Thyroid gland (tissue), 4 donors: ENCODE measurements around the gene EDAR.

ENCODE experiments used
- POLR2A ChIP-seq, 2 donors: fragments of 450-650 bp; IDR thresholded peaks; one replicate each; pipeline ENCODE4 v1.6.1; 2017; ENCODE audit warnings: antibody characterized with exemption in 2 of 2, mild to moderate bottlenecking in 2 of 2, moderate library complexity in 1 of 2
- TF ChIP-seq, protein P1 (sequence below), 6 experiments: fragments of 200-600 bp in 3 of 6; fragments of 450-650 bp in 3 of 6; sonication (generic) in 3 of 6; IDR thresholded peaks; one replicate each; pipeline ENCODE4 v1.5.1; 2016 to 2019; ENCODE audit warnings: antibody characterized with exemption in 6 of 6, mild to moderate bottlenecking in 2 of 6, inconsistent platforms in 1 of 6, moderate library complexity in 1 of 6

DNA sequence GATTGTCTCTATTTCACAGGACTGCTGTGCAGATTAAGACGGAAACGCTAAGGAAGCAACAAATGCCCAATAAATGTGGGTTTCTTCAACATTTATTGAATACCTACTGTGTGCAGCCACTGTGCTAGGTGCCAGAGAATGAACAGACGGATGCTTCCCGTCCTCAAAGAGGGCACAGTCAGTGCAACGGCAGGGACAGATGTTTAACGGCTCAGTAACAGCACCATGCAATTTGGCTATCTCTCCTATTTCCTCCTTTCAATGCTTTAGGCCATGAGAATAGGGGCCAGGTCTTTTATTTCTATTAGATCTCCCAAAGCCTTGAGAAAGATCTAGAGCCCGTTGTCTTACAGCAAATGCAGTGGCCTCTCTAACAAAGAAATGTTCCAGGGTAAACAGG is 7.2 kb downstream of the EDAR start:
- TF ChIP-seq POLR2A (IDR thresholded peaks at IDR 0.05), result no peak
- TF ChIP-seq, protein P1, sequence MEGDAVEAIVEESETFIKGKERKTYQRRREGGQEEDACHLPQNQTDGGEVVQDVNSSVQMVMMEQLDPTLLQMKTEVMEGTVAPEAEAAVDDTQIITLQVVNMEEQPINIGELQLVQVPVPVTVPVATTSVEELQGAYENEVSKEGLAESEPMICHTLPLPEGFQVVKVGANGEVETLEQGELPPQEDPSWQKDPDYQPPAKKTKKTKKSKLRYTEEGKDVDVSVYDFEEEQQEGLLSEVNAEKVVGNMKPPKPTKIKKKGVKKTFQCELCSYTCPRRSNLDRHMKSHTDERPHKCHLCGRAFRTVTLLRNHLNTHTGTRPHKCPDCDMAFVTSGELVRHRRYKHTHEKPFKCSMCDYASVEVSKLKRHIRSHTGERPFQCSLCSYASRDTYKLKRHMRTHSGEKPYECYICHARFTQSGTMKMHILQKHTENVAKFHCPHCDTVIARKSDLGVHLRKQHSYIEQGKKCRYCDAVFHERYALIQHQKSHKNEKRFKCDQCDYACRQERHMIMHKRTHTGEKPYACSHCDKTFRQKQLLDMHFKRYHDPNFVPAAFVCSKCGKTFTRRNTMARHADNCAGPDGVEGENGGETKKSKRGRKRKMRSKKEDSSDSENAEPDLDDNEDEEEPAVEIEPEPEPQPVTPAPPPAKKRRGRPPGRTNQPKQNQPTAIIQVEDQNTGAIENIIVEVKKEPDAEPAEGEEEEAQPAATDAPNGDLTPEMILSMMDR (IDR thresholded peaks at IDR 0.05), result no peak
